Measurements from ENCODE around the gene DDX55.

The DDX55 gene

GRCh38 chr12:123608182-123608581 lies 6.3 kb downstream of the DDX55 start:
- DNase-seq (ENCODE audit: low read depth): no peak

- no peak for DNase-seq (ENCODE audit: low read depth)
These were observed 12.2 kb downstream of the DDX55 start for GRCh38 chr12:123614110-123614509.

- no peak for DNase-seq (ENCODE audit: low read depth)
These were observed 12.6 kb downstream of the DDX55 start for GRCh38 chr12:123614531-123614930.

- no peak for DNase-seq (ENCODE audit: low read depth)
These were observed 15.2 kb downstream of the DDX55 start for GRCh38 chr12:123617144-123617543.

GRCh38 chr12:123617580-123617979 lies 15.7 kb downstream of the DDX55 start:
- DNase-seq (ENCODE audit: low read depth): no peak

GRCh38 chr12:123621101-123621500 lies 19.2 kb downstream of the DDX55 start:
- DNase-seq (ENCODE audit: low read depth): no peak

GRCh38 chr12:123621619-123622530 lies 20.0 kb downstream of the DDX55 start:
- no peak for DNase-seq (ENCODE audit: low read depth)

GRCh38 chr12:123633379-123634141 lies 31.7 kb downstream of the DDX55 start, which contains the start of the genes EIF2B1 and GTF2H3:
EIF2B1 (minus strand) TSS chr12:123633686; CDS start chr12:123633557, 129 bp downstream.
GTF2H3 (plus strand) TSS chr12:123633829; CDS start chr12:123633860, 31 bp downstream.
- DNase-seq (ENCODE audit: low read depth): peak; percentile 94

- no peak for DNase-seq (ENCODE audit: low read depth)
These were observed 32.3 kb downstream of the DDX55 start for GRCh38 chr12:123634142-123634561.

GRCh38 chr12:123643911-123644310 lies 42.0 kb downstream of the DDX55 start:
- no peak for DNase-seq (ENCODE audit: low read depth)

- DNase-seq (ENCODE audit: low read depth): no peak
These were observed 43.5 kb downstream of the DDX55 start for GRCh38 chr12:123645380-123645779.

GRCh38 chr12:123645878-123646277 lies 44.0 kb downstream of the DDX55 start:
- no peak for DNase-seq (ENCODE audit: low read depth)

- DNase-seq (ENCODE audit: low read depth): no peak
These were observed 46.5 kb downstream of the DDX55 start for GRCh38 chr12:123648401-123648800.

GRCh38 chr12:123654129-123654701 lies 52.3 kb downstream of the DDX55 start:
- DNase-seq (ENCODE audit: low read depth): no peak

- no peak for DNase-seq (ENCODE audit: low read depth)
These were observed 53.5 kb downstream of the DDX55 start for GRCh38 chr12:123655420-123655819.

- DNase-seq (ENCODE audit: low read depth): no peak
These were observed 54.5 kb downstream of the DDX55 start for GRCh38 chr12:123656392-123656791.

- DNase-seq (ENCODE audit: low read depth): no peak
These were observed 55.3 kb downstream of the DDX55 start for GRCh38 chr12:123657211-123657610.

- DNase-seq (ENCODE audit: low read depth): no peak
These were observed 58.3 kb downstream of the DDX55 start for GRCh38 chr12:123659996-123660727.

- DNase-seq (ENCODE audit: low read depth): no peak
These were observed 65.9 kb downstream of the DDX55 start for GRCh38 chr12:123667771-123668170.
